DMS79 treated with DMSO at 0.1 percent for 48 hours (cell line): Measurements from ENCODE around the gene SKAP1.
A peak's percentile ranks its signal among the peaks of the same experiment; 100 is the strongest.
"Not testable (repeated sequence)": the region's sequence is repeated elsewhere in the genome, so short reads cannot be mapped to it uniquely, and the experiment has no call there.

Experiments used
- DNase-seq: peaks from one replicate; lab custom pipeline; 2025; lab: John Stamatoyannopoulos, UW

Gene SKAP1

DNA sequence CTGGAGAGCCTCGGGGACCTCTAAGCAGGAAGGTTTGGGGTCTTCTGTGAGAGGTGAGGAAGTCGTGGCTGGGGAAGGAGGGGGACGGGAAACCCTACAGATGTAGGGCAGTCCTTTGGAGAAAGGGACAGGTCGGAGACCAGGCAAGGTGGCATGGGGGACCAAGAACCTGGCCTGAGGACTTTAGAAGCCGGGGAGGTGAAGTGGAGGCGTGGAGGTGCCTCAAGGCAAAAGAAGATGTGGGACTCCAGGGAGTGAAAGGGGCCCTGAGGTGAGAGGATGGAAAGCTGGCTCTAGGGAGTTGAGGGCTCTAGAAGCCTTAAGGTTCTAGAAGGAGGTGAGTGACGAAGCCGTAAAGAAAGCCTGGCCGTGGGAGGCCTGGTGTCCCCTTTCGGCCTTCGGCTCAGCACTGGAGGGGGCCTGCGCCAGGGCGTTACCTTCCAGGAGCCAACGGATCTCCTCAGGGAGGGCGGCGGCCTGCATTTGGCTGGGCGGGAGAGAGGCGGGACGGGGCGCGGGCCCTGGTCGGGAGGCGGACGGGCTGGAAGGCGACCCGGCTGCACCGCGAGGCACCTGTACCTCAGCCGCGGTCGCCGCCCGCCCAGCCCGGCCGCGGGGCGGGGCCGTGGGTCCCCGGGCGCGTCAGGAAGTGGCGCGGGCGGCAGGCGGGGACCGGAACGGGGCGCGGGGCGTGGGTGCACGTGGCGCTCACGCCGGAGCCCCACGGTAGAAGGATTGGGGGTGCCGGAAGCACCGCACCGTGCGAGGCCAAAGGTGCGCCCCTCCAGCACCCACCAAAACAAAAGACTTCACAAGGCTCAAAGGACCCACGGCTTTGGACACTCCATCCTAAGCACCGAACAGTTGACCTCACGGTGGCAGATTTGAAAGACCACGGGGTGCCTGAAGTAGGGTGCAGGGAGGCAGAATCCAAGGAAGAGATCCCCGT is at the start of gene SKAP1:
Gene SKAP1 (minus strand): TSS at position 577 of the 949 bp plus-strand sequence.
- DNase-seq = no peak

DNA sequence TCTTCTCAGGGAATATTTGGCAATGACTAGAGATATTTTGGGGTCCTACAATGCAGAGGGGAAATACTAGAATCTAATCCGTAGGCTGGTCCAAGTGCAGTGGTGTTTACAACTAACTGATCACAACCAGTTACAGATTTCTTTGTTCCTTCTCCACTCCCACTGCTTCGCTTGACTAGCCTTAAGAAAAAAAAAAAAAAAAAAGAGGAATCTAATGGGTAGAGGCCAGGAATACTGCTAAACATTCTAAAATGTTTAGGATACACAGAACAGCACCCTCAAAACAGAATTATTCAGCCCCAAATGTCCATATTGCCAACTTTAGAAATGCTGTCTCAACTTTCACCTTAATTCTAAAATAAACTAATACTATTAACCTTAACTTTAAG is 49.0 kb upstream of the SKAP1 start:
- DNase-seq = no peak

DNA sequence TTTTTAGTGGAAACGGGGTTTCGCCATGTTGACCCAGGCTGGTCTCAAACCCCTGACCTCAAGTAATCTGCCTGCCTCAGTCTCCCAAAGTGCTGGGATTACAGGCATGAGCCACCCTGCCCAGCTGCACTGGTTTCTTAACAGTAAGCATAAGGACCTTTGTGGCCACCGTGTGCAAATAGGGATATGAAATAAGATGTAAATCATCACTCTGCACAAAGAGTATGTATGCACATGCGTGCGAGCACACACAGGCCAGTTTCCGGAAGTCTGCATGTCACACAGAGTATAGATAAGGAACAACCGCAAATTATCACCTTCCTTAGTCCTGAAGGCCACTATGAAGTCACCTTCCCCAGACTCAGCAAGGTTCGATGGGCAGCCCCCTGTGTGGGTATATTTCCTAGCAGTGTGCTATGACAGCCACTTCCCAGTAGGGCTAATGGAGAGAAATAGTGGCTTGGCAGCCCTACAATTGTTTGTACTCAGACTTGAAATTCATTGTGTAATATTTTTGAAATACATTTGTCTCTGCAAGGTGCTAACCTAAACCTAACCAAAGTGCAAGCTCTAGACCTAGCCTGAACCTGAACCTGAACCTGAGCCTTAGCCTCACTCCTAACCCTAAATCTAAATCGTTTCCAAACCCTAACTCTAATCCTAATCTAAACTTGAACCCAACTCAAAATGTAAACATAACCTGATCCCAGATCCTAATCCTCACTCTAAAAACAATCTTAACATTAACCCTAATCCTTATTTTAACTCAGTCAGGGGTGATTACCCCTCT is 48.4 kb upstream of the SKAP1 start:
- DNase-seq = no peak

DNA sequence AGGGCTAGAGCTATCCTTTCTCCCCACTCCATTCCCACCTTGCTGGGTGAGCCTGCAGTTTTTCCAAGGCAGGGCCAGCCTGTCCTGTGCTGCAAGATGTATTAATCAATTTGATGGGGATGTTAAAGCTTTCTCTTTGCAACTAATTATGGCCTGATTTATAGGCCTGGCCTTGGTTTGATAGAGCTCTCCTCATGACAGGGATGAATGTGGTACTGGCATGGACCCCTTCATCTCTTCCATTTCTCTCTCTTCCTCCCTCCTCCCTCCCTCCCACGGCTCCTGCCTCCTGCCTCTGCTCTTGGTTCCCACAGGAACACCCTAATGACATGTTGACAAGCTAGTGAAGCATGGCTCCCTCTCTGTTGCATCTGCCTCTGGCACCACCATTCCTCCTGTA is 47.2 kb upstream of the SKAP1 start:
- no peak for DNase-seq

DNA sequence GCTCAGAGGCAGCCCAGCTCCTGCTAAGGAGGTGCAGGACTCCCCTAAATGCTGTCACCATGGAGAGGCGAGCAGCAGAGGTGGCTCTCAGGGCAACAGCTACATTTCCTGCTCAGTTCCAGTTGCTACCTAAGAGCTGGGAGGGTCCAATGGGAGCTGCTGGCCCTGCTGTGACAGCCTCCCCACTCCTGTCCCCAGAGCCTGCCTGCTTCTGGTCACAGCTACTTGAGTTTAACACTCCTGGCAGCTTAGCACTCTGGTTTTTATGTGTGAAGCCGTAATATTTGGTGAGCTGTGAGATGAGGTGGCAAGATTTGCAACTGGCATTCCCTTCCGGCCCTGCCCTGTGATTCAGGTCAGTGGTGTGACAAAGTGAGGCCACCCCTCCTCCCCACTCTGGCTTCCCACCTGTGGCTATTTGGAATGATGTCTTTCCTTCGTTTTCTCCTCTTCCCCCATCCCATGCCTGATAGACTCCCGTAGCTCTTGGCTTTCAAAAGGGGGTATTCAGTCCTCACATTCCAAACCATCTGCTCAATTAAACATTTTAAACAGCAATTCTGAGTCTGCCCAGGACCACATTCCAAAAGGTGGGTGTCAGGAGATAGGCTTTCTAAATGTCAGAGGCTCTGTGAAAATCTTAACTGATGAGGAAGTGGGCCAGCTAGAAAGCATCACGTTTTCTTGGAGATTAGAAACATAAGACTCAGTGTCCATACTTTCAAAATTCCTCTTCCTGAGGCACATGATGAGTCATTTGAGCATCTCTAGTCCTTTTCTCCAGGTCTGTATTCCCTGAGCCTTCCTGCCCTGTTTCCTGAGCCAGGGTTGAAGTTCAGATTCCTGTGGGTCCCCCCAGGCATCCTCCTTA is 42.6 kb upstream of the SKAP1 start:
- peak; percentile 96 for DNase-seq

DNA sequence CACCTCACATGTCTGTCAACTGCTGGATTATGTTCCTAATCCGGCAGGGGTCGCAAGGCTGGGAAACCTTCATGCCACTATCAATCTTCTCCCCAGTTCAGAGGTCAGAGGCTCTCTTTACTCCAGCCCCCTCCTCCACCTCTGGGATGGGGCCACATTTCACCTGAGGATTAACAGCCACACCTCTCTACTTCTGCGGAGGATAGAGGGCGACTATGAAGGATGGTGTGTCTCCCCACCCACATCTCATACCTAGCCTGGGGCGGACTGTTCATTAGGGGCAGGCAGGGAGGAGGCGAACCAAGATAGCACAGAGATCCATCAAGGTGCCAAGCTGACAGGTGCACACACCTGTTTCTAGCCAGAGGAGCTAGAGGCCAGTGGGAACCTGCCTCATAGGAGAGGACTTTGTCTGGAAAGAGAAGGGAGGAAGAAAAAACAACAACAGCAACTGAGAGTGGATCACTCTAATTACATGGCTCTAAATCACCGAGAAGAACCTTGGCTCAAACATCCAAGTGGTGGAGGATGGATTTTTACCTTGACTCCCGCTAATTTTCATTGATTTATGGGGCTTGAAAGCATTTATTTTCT is 41.9 kb upstream of the SKAP1 start:
- DNase-seq = peak; percentile 93

GRCh38 chr17:48470388-48471034 is 40.5 kb upstream of the SKAP1 start:
- DNase-seq = no peak

DNA sequence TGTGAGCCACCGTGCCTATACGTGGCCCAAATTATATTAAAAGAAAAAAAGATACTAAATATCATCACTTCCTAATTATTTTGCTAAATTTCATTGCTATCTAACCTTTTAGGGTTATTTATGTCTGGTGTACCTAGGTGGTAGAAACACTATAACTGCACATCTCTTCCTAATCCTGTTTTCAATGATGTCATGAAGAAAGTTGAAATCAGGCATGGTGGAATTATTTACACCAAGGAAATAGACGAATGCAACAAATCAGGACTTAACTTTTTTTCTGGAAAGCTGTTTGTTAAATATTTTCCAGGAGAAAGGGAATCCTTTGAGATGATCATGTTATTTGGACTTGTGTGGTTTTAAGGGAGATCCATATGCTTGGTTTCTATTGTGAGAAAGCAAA is 39.2 kb upstream of the SKAP1 start:
- DNase-seq = no peak

- DNase-seq = no peak
These were observed 38.3 kb upstream of the SKAP1 start for GRCh38 chr17:48468299-48468698.

DNA sequence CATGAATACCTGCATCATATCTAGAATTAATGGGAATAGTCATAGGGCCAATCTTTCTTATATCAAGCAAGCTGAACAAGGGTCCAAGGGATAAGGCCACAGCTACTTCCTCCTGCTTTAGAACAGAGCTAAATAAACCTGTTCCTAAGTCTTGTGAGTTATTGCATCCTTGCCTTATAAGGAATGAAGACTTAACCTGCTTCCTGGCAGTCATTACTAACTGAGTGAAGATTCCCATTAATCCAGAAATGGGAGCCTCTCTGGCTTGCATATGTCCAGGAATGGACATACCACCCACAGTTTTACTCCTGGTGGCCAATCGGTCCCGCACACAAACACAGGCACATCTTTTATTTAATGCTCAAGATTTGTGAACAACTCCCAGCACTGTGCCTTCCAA is 35.9 kb upstream of the SKAP1 start:
- DNase-seq = no peak

- peak; percentile 69 for DNase-seq
These were observed 33.5 kb upstream of the SKAP1 start for GRCh38 chr17:48463526-48463925.

DNA sequence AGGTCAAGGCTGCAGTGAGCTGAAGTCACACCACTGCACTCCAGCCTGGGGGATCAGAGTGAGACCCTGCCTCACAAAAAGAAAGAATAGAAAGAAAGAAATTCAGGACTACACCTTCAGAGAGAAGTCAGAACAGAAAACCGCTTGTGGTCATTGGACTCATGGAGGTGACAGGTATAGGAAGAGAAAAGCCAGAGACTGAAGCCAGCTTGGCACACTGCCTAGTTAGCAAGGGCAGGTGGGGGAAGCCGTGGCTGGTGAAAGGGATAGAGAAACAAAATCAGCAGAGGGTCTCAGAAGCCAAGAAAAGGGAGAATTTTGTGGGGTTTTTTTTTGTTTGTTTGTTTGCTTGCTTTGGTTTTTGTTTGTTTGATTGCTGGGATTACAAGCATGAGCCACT is 32.9 kb upstream of the SKAP1 start:
- peak; percentile 83 for DNase-seq

DNA sequence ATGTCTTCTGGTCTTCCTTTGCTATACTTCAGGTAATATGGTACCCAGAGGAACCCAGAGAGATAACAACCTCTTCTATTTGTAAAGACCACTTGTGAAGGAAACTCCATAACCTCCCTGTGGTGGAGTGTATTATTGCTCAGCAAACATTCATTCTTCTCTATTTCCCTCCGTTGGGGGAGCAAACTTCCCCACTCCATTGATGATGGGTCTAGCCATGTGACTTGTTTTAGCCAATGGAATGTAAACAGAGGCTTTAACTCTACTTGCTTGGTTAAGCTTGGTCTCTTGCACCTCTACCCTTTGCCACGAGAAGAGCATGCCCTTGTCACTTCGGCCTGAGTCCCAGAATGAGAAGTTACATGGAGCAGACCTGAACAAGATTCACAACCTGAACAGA is 30.0 kb upstream of the SKAP1 start:
- DNase-seq = no peak

- DNase-seq = no peak
These were observed 29.2 kb upstream of the SKAP1 start for GRCh38 chr17:48459070-48459844.

GRCh38 chr17:48457080-48457836 is 27.2 kb upstream of the SKAP1 start:
- peak; percentile 69 for DNase-seq

DNA sequence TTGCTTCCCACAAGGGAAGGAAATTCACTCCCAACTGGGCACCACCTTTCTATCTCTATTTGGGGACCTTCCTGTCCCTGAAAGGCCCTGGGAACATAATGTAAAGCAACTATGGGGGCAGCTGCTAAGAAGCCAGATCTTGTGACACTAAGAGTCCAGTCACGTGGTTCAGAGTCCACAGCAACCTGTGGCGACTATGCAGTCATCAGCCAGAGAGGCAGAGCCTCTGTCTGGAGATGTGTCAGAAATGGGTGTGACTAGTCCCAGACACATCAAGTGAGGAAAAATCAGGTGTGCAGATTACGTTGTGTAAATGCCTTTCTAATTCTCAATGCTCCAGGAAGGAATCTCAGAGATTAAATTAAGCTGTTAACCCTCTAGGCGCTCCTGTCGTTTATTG is 26.6 kb upstream of the SKAP1 start:
- no peak for DNase-seq

DNA sequence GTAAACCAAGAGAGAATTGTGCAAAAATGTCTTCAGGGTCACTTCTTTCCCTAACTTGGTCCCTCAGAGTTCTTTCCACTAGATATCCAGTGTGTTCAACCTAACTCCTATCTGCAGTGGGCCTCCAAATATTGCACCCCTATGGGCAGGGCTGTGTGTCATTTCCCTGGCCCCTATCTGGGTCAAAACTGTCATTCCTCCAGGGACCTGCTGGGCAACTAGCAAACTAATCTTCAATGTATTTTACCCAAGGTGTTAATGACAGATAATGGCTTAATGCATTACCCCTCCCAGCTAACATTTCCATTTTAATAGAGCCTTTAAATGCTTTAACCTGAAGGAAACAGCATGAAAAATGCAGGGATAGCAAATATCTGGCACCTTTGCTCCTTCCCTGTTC is 25.8 kb upstream of the SKAP1 start:
- no peak for DNase-seq

DNA sequence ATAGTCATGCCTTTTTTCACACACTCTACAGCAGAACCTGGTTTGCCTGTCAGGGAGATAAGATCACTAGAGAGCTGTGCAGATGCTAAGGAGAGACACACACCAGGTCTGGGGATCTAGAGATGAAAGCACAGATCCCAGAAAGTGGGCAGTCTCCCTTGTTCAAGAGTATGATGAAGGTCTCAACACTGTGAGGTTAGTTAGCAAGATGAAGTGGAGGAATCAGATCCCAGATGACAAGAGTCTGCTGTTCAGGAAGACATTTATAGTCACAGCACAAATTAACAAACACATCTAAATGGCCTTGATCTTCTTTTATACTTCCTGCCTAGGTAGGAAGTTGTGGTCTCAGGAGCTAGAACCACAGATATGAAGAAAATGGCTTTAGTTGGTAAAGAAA is 23.4 kb upstream of the SKAP1 start:
- no peak for DNase-seq

- DNase-seq = no peak
These were observed 21.5 kb upstream of the SKAP1 start for GRCh38 chr17:48451489-48451888.

DNA sequence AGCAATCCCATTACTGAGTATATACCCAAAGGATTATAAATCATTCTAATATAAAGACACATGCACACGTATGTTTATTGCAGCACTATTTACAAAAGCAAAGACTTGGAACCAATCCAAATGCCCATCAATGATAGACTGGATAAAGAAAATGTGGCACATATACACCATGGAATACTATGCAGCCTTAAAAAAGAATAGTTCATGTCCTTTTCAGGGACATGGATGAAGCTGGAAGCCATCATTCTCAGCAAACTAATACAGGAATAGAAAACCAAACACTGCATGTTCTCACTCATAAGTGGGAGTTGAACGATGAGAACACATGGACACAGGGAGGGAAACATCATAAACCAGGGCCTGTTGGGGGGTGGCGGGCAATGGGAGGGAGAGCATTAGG is 19.3 kb upstream of the SKAP1 start:
- not testable (repeated sequence) for DNase-seq
